Subcutaneous adipose tissue (tissue), 4 donors: ENCODE measurements around the gene UBE2I. TPM values are rescaled to one million over a fixed set of nuclear protein-coding genes. Genes with fewer than 3 reads are reported as not detected.

Experiments used
- CTCF ChIP-seq: fragments of 450-650 bp; IDR thresholded peaks from one replicate; pipeline ENCODE4 v1.5.1; 2016; ENCODE audit warnings: low read depth, mild to moderate bottlenecking, control low read depth, antibody characterized with exemption, moderate library complexity
- total RNA-seq, 4 donors: library from RNA; depleted of rRNA; stranded (reverse); fragments of >200 nt; gene quantifications; one replicate each; pipeline ENCODE4 v1.1.0, GENCODE V29; 2016

Gene UBE2I
- total RNA-seq, 4 donors from 2014 or later: 41.1 to 102 (median 55.9) TPM

- TF ChIP-seq CTCF: no peak
These were observed 42.3 kb downstream of the UBE2I start, which contains the start of the genes GNPTG and TSR3 for GRCh38 chr16:1351582-1352362. TSS of gene GNPTG (plus strand) at chr16:1351931. CDS start at chr16:1351966, 35 bp downstream. TSS of gene TSR3 (minus strand) at chr16:1351878. CDS start at chr16:1351804, 74 bp downstream.

GRCh38 chr16:1354815-1355540 is 45.5 kb downstream of the UBE2I start:
- no peak for TF ChIP-seq CTCF

- no peak for TF ChIP-seq CTCF
These were observed 46.2 kb downstream of the UBE2I start for GRCh38 chr16:1355591-1355990.

GRCh38 chr16:1356061-1356900 is 46.8 kb downstream of the UBE2I start:
- no peak for TF ChIP-seq CTCF

- no peak for TF ChIP-seq CTCF
These were observed 48.6 kb downstream of the UBE2I start for GRCh38 chr16:1357906-1358566.

- no peak for TF ChIP-seq CTCF
These were observed 52.4 kb downstream of the UBE2I start for GRCh38 chr16:1361685-1362360.
